HG02759 (cell line): ENCODE measurements around the gene IQSEC1.

Source experiments
- ATAC-seq: cut with Tn5 transposase; IDR thresholded peaks from one replicate; pipeline ENCODE4 v1.9.1; 2021; ENCODE audit warnings: mild to moderate bottlenecking, moderate library complexity; ENCODE audit not compliant: unreplicated experiment

IQSEC1 gene

DNA sequence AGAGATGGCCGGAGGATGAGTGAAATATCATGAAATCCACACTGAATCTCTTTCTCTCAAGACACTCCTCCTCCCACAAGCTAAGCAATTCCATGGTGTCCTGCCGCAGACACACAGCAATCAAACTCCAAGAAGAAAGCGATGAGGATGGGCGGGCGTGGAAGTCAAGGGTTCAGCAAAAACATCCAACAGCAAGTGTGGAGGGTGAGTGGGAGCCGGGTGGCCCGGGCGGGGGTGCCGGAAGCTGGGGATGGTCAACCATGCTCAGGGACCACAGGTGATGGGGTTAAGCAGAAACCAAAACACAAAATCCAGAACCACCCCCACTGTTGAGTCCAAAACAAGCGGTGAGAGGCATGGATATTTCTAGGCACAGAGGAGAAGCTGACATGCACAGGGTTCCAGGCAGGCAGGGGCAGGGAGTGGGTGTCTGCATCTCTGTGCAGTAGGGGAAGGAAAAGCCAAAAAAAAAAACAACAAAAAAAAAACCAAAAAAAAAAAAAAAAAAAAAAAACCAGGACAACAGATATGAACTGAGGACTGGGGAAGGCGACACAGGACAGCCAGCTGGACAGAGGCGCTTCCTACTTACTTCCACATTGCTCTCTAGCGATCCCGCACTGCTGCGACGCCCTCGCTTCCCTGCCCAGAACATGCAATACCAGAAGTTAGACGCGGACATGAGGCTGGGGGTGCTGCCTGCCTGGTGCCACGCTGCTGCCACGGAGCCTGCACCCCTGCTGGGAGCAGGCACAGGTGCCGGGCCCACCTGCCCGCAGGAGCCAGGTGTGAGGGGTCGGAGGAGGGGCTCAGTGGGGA is 170.8 kb downstream of the IQSEC1 start:
- ATAC-seq = no peak

DNA sequence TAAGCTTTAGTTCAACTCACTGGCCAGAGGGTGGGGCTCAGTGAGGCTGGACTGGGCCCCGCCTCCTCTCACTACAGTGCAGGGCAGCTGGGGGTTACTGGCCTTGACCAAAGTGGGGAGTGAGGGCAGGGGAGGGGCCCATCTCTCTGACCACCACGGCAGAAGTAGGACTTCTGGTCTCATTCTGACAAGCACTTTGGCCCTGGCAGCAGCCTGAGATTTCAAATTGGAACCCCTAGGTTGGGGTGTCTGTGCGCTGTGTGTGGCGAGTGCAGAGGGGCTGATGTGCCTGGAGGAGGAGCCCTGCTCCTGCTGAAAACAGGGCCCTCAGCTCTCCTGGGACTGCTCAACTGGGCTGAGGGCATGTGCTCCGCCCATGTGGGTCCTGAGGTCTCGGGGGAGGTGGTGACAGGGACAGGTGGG is 171.6 kb downstream of the IQSEC1 start:
- ATAC-seq = no peak

DNA sequence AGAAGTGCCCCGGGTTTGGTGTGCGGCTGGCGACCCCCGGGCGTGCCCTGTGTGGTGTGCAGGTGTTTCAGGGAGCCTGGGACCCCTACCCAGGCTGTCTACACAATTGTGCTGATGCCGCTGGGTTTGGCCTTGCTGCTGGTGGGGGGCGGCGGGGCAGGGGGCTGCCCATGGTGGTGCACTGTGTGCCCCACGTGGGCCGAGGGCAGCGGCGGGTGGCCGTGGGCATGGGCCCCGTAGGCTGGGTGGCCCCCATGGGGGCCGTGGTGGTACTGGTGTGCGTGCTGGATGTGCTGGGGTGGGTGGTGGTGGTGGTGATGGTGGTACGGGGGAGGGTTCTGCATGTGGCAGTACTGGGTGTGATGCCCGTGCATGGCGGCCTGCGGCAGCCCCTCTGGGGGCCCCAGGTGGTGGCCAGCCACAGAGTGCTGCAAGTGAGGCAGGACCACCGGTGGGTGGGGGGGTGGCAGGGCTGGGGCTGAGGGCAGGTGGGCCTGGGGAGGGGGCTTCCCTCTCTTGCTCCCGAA is 172.3 kb downstream of the IQSEC1 start:
- ATAC-seq = no peak

DNA sequence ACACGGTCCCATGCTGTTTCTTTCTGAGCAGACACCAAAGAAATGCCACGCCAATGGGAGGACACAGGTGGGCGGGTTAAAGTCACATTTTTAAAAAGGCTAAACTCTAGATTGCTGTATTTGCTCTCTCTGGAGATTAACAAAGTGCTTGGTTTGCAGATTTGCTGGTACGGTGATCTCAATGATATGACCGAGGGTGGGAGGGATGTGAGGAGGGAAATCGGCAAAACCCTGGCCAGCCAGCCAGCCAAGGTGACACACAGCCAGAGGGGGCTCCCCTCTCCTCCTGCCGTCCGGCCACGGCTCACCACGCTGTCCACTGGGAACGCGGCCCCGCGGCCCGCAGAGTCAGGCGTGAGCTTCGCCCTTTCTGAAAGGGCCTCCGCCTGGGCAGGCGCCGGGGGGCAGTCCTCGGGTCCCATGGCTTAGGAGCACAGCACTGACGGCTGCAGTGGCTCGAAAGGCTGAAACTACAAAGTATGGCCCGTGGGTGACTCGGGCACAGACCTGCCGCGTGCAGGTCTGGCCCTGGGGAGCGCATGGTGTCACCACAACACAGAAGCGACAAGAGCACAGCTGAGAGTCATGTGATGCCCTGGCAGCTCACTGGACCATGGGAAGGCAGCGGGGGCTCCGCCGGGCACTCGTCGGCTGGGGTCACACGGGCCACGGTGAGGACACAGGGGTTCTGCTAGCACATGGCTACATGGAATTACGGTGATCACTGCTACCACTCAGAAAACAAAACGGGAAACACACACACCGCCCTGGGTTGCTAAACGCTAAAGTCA is 174.1 kb downstream of the IQSEC1 start:
- no peak for ATAC-seq

DNA sequence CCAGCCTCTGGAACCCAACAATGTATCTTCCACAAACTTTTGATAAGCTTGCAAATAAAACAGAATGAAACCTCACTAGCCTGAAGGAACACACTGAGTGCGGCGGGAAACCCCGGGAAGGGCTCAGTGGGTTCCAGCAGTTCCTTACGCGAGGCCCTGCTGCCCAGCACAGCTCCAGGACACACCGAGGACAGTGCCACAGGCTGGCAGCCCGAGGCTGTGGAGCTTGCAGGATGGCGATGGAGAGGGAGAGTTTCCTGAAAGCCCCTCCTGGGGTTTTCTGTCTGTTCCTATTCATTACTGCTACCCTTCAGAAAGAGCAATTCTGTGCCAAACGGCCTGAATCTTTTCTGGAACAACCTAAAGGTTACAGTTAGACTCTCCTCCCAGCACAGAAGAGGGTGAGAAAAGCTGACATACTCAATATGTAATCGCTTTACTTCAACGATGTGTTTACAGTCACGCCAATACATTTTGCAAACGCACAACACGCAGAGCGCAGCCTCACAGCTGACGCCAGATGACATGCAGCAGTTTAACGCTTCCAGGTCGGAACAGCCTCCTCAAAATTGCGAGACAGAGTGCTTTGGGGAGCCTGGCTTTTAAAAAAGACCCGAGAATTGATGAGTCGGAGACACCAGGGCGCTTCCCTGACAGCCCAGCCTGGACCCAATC is 174.8 kb downstream of the IQSEC1 start:
- ATAC-seq = no peak

DNA sequence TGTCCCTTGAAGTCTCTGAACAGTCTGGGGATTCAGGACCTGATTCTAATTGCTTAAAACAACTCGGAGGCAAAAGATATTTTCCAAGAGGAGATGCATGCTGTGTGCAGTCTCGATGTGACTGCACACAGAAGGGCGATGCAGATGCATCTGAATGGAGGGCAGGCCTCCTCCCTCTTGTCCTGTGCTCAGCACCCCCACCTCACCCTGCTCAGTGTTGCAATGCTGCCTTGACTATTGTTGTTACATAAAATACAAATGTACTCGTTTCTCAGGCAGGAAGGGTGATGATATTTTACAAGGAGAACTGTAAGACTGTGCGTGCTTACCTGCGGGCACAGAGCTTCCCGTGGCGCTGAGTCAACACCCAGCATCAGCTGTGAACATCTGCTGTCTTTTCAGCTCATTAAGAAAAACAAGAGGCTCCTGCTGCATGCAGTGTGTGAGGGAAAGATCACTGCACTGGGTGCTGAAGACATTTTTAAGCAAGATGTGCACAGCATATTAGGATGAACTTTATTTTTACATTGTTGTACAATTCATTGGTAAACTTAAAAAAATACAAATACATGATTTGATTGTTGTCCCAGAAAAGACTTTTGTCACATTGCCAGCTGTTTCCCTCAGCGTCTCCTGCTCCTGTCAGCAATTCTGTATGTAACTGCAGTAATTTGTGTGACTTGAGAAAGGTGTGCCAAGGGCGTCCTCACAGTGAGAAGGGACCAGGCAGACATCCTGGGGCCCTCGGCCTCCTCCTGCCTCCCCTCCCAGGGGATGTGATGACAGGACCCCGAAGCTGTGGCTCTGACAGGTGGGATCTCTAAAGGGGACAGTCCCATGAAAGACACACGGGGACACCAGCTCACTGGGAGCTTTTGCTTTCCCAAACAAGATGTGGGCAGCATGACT is 175.6 kb downstream of the IQSEC1 start:
- ATAC-seq = no peak

DNA sequence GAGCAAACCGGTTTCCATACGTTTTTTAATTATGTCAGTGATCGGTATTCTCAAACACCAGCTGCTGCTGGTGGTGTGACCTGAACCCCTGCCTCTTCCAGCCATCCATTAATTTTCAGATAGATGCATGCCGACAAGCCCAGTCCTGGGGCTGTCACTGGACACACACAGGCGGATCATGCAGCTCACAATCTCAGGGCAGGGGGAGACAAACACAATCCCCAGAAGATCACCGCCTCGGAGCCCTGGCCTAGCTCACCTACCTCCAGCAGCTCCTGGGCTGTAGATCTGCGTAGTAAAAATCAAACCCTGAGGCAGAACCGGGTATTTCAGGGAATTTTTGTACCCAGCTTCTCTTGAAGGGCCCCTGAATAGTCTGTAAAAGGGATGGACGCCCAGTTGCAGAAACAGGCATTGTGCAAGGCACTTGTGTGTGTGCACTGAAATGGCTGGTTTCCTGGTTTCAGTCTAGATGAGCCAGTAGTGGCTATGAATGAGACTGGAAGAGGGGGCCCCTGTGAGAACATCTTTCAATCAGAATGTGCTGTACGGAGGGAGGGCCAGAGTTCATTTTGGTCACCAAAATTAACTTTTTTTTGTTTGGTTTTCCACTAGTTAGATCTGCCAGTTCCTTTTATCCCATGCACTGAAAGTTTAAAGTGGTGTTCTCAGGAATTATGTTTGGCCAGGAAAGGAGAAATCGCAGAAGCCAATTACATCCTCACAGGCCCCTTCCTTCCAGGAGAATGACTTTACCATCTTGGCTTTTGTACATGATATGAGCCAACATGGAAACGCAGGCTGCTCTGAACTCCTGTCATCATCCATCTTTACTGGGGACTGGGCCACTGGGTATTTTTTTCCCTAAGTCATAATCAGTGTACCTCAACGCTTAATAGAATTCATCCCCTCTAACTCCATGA is 176.9 kb downstream of the IQSEC1 start:
- ATAC-seq = no peak

DNA sequence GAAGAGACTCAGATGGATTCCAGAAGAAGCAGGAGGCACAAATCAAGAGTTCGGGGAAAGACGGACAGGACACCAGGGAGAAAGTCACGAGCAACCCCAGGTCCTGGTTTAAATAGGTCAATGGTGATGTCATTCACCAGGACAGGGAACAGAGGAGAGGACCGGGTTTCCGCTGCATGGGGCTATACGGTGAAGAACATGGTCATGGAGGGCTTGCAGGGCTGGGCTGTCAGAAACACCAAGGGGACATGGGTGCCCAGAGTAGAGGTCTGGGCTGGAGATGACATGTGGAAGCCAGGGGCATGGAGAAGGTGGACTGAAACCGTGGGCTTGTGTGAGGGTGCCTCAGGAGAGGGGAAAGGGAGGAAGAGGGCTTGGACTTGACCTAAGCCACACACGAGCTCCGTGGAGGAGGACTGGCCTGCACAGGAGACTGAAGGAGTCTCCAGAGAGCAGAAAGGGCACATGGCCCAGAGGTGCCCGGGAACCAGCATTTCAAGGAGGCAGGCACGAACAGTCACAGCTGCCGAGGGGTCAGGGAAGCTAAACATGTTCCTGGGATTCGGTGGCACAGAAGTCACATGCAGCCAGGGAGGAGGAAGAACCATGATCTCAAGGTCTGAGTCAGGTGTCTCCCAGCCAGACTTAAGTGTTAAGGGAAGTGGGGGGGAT is 177.7 kb downstream of the IQSEC1 start:
- no peak for ATAC-seq

DNA sequence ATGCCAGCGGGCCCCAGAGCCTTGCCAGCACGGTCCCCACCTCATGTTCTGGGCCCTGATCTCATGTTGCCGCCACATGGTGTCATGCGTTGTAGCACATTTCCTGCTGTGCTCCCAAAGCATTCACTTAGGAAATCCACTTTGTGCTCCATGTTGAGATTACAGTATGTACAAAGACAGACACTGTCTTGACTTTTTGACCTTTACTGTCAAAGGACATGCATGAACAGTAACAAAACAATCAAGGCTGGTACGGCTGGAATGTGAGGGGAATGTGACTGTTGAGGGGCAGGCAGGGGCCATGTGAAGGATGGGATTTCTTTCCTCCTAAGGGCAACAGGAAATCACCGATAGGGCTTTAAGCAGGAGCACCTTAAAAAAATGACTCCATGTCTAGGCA is 178.6 kb downstream of the IQSEC1 start:
- ATAC-seq = no peak

DNA sequence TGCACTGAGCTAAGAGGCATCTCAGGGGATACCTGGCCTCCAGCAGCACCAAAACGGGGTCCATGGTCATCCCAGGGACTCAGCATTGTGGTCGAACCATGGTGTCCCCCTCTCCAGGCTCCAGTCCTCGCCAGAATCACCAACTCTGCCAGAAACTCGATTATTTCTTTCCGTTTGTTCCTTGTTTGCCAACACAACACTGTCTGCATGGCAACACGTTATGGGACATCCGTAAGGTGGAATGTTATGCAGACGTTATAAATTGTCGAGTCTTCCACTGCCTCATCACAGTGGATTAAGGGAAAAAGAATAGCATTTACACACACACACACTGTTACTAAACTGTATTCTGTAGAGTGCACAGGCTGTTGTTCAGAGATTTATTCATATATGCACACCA is 179.4 kb downstream of the IQSEC1 start:
- no peak for ATAC-seq

DNA sequence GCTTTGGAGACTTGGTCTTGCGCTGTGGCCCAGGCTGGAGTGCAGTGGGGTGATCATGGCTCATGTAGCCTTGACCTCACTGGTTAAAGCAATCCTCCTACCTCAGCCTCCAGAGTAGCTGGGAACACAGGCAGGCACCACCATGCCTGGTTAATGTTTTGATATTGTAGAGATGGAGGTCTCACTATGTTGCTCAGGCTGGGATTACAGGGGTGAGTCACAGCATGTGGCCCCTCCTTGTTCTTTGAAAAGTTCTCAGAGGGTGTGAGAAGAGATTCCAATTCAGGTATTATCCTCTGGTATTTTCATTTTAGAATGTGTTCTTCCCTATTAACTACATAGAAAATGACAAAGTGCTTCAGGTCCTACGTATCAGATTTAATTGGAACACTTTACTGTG is 180.0 kb downstream of the IQSEC1 start:
- ATAC-seq = no peak

DNA sequence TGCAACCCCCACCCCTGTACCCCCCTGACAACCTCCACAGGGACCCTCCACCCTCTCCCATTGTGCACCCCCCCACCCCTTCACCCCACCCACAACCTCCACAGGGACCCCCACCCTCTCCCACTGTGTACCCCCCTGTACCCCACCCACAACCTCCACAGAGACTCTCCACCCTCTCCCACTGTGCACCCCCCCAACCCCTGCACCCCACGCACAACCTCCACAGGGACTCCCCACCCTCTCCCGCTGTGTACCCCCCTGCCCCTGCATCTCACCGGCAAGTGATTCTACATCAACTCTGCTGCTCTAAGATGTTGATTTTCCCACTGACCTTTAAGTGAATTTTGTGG is 180.4 kb downstream of the IQSEC1 start:
- no peak for ATAC-seq

DNA sequence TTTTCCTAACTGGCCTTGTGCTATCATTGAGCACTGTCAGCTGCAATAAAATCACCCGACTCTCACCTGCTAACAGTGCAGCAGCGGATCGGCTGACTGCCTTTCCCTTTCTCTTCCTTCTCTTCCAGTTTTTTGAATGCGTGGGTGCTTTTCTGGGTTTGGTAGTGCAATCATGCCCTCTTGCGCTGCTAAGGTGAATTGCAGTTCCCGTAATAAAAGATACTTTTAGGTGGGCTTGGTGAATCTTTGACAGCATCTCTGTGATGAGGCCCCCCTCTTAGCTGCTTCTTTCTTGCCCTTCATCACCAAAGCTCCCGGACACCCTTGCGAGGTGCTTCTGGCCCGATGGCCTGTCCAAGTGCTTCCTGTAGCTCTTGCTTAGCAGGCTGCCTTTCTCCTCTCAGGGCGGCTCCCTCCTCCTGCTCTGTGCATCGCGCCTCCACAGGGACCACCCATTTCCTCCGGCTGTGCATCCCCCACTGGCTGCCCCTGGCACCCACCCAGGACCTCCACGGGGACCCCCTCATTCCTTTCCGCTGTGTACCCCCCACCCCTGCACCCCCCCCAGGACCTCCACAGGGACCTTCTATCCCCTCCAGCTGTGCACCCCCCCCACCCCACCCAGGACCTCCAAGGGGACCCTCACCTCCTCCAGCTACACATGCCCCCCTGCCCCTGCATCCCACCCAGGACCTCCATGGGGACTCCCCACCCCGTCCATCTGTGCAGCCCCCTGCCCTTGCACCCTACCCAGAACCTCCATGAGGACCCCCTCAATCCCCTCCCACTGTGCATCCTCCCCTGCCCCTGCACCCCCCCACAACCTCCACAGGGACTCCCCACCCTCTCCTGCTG is 181.0 kb downstream of the IQSEC1 start:
- ATAC-seq = no peak

DNA sequence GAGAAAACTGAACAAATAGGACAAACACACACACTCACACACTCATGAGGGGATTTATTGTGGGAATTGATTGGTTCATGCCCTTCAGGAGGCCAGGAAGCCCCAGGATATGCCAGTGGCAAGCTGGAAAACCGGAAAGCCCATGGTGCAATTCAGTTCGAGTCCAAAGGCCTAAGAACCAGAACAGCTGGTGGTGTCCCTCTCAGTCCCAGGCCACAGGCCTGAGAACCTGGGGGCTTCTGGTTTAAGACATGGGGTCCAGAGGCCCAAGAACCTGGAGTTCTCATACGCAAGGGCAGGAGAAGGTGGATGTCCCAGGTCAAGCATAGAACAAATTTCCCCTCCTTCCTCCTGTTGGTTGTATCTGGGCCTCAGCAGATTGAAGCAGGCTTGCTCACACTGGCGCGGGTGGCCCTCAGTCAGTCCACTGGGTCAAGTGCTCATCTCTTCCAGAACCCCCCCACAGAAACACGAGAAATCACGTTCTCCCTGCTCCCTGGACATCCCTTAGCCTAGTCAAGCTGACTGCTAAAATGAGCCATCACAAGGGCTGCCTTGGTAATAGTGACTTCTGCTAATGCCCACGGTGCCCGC is 181.7 kb downstream of the IQSEC1 start:
- no peak for ATAC-seq

DNA sequence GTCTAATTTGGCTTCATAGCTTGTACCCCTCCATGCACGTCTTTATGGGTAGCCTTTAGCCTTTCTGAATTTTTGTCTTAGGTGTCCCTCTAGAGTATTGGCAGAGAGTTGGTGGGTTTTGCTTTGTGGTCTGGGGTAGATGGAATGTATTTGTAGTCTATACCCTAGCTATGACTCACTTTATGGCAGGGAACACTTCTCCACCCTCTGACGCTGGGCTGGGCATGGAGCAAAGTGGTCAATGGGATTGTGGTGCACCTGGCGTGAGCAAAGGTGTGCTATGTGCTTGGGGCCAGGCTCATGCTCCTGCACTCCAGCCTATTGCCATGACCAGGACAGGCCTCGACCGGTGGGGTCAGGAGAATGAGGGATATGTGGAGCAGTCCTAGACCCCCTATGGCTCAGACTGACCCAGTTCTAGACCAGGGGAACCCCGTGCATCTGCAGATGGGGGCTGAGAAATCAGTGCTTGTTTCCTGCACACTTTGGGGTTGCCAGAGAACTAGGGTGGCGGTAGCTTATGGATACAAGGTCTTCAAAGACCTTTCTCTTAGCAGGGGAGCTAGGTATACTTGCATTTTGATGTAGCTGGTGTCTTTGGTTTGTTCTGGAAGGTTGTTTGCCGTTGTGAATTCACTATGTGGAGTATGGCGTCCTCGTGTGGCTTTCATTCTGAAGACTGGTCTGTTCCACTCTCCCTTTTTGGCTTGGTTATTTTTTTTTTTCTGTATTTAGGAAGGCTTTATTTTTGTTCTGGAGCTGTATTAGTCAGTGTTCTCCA is 182.4 kb downstream of the IQSEC1 start:
- no peak for ATAC-seq

DNA sequence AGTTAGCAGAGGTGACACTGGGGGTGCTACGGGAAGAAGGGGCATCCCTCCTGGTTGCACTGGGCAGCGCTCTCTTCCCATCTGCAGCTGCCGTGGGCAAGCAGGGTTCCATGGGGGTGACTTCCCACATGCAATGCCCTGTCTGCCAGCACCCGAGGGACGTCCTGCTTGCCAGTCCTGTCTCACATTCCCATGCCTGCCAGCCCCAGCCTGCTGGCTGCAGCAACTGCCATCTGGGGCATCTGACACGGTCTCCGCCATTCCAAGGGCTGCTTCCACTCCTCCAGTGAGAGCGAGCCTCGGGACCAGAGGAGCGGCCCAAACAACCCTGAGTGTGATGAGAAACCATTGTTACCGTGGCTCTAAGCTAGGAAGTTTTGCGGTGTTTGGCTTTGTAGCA is 186.5 kb downstream of the IQSEC1 start:
- no peak for ATAC-seq
